ENCODE data around the gene ATP10D.

ATP10D gene

DNA sequence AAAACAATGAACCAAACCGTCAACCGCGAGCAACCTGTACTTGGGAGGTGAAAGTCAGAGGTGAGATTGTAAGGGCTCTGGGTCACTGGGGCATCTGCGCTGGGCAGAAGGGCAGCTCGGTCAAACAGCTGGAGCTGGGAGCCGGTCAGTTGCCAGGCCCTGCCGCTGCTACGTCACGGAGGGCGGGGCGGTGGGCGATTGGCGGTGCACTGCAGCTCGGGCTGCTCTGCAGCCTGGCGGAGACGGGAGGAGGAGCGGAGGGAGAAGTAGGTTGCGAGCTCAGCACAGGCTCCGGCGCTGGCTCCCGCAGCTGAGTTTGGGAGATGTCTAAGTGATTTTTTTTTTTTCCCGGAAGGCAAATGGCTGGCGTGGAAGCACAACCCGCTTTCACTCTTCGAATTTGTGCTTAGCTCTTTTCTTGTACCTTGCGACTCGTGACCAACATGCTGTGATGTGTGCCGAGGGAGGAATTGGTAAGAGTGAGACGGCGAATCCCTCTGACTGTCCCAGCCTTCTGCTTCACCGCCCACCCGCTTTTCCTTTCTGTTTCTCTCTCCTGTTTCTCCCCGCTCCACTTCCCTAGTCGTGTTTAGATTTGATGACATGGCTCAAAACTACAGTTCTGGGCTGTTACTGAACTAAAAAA, at the start of gene ATP10D:
Gene ATP10D, plus strand, starts transcription at position 229 of the 646 bp plus-strand sequence. CDS start 27,266 bp downstream, outside the sequence.
- Histone ChIP-seq H3K27me3 (ENCODE audit: insufficient read depth, poor library complexity, severe bottlenecking) (no peaks in the 10 kb centered on the region), H3K9me3 (ENCODE audit: severe bottlenecking) (peaks cover 3% of the 10 kb centered on the region), H3K4me1 (ENCODE audit: insufficient read depth, poor library complexity, severe bottlenecking) (peaks cover 32% of the 10 kb centered on the region), H3K4me3 (ENCODE audit: severe bottlenecking) (peak within 1 kb of the TSS; percentile 40), H3K36me3 (ENCODE audit: low read depth) (no peaks in the 10 kb centered on the region; the same call in 1 of the 2 replicates), H3K27ac (ENCODE audit: poor library complexity, severe bottlenecking) (peak within 1 kb of the TSS; percentile 68)
- DNase-seq (ENCODE audit: low spot score) (peak; percentile 93), ATAC-seq (ENCODE audit: low read depth) (peak; percentile 98)
- TF ChIP-seq, protein P1, sequence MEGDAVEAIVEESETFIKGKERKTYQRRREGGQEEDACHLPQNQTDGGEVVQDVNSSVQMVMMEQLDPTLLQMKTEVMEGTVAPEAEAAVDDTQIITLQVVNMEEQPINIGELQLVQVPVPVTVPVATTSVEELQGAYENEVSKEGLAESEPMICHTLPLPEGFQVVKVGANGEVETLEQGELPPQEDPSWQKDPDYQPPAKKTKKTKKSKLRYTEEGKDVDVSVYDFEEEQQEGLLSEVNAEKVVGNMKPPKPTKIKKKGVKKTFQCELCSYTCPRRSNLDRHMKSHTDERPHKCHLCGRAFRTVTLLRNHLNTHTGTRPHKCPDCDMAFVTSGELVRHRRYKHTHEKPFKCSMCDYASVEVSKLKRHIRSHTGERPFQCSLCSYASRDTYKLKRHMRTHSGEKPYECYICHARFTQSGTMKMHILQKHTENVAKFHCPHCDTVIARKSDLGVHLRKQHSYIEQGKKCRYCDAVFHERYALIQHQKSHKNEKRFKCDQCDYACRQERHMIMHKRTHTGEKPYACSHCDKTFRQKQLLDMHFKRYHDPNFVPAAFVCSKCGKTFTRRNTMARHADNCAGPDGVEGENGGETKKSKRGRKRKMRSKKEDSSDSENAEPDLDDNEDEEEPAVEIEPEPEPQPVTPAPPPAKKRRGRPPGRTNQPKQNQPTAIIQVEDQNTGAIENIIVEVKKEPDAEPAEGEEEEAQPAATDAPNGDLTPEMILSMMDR (IDR thresholded peaks at IDR 0.05; ENCODE audit: poor library complexity, severe bottlenecking), result no peak

- Histone ChIP-seq H3K27me3 (ENCODE audit: insufficient read depth, poor library complexity, severe bottlenecking) (no peaks in the 10 kb centered on the region), H3K4me1 (ENCODE audit: insufficient read depth, poor library complexity, severe bottlenecking) (no peaks in the 10 kb centered on the region), H3K9me3 (ENCODE audit: severe bottlenecking) (no peaks in the 10 kb centered on the region), H3K4me3 (ENCODE audit: severe bottlenecking) (no peak overlapping the region), H3K27ac (ENCODE audit: poor library complexity, severe bottlenecking) (no peak overlapping the region), H3K36me3 (ENCODE audit: low read depth) (no peaks in the 10 kb centered on the region)
- ATAC-seq (ENCODE audit: low read depth) (no peak), DNase-seq (ENCODE audit: low spot score) (no peak)
- TF ChIP-seq, protein P1 (IDR thresholded peaks at IDR 0.05; ENCODE audit: poor library complexity, severe bottlenecking), result no peak
These were observed 42.1 kb upstream of the ATP10D start for GRCh38 chr4:47442980-47443379.

GRCh38 chr4:47444031-47444430, 41.0 kb upstream of the ATP10D start:
- TF ChIP-seq, protein P1 (IDR thresholded peaks at IDR 0.05; ENCODE audit: poor library complexity, severe bottlenecking), result no peak
- Histone ChIP-seq H3K27me3 (ENCODE audit: insufficient read depth, poor library complexity, severe bottlenecking) (no peaks in the 10 kb centered on the region), H3K27ac (ENCODE audit: poor library complexity, severe bottlenecking) (no peak overlapping the region), H3K36me3 (ENCODE audit: low read depth) (no peaks in the 10 kb centered on the region), H3K4me1 (ENCODE audit: insufficient read depth, poor library complexity, severe bottlenecking) (no peaks in the 10 kb centered on the region), H3K9me3 (ENCODE audit: severe bottlenecking) (no peaks in the 10 kb centered on the region), H3K4me3 (ENCODE audit: severe bottlenecking) (no peak overlapping the region)
- ATAC-seq (ENCODE audit: low read depth), result no peak
- DNase-seq (ENCODE audit: low spot score), result no peak

- Histone ChIP-seq H3K4me1 (ENCODE audit: insufficient read depth, poor library complexity, severe bottlenecking) (no peaks in the 10 kb centered on the region), H3K4me3 (ENCODE audit: severe bottlenecking) (no peak overlapping the region), H3K9me3 (ENCODE audit: severe bottlenecking) (no peaks in the 10 kb centered on the region), H3K27me3 (ENCODE audit: insufficient read depth, poor library complexity, severe bottlenecking) (no peaks in the 10 kb centered on the region), H3K36me3 (ENCODE audit: low read depth) (peaks cover 38% of the 10 kb centered on the region), H3K27ac (ENCODE audit: poor library complexity, severe bottlenecking) (no peak overlapping the region)
- DNase-seq (ENCODE audit: low spot score) (no peak), ATAC-seq (ENCODE audit: low read depth) (no peak)
- TF ChIP-seq, protein P1 (IDR thresholded peaks at IDR 0.05; ENCODE audit: poor library complexity, severe bottlenecking), result no peak
These were observed 33.4 kb upstream of the ATP10D start for GRCh38 chr4:47451657-47452056.

- ATAC-seq (ENCODE audit: low read depth) (peak; percentile 3; the same call in 1 of the 3 replicates), DNase-seq (ENCODE audit: low spot score) (no peak)
- TF ChIP-seq, protein P1 (IDR thresholded peaks at IDR 0.05; ENCODE audit: poor library complexity, severe bottlenecking), result no peak
- Histone ChIP-seq H3K4me3 (ENCODE audit: severe bottlenecking) (peak overlapping the region; percentile 64), H3K27ac (ENCODE audit: poor library complexity, severe bottlenecking) (peak overlapping the region; percentile 27), H3K27me3 (ENCODE audit: insufficient read depth, poor library complexity, severe bottlenecking) (no peaks in the 10 kb centered on the region), H3K4me1 (ENCODE audit: insufficient read depth, poor library complexity, severe bottlenecking) (peaks cover 4% of the 10 kb centered on the region), H3K36me3 (ENCODE audit: low read depth) (peaks cover 14% of the 10 kb centered on the region), H3K9me3 (ENCODE audit: severe bottlenecking) (no peaks in the 10 kb centered on the region)
These were observed 22.3 kb upstream of the ATP10D start for GRCh38 chr4:47462799-47463234.

Measured in RWPE2 (cell line).